H1 (cell line): ENCODE results near the gene POLR3A. TPM values are rescaled to one million over a fixed set of nuclear protein-coding genes. Genes with fewer than 3 reads are reported as not detected.

Source experiments
- CBX8 ChIP-seq: fragments of 300-800, 300-1000 bp; sonication (generic); IDR thresholded peaks from 2 replicates; pipeline ENCODE4 v1.7.1; 2016; ENCODE audit warnings: low read depth, low read length, borderline replicate concordance
- CEBPB ChIP-seq: IDR thresholded peaks from 2 replicates; pipeline ENCODE4 v1.6.1; 2012; ENCODE audit warnings: low read depth, low read length
- CHD1 ChIP-seq: IDR thresholded peaks from 2 replicates; pipeline ENCODE4 v1.6.1; 2012; ENCODE audit warnings: low read depth, low read length, improper control_type of control experiment
- CREB1 ChIP-seq: IDR thresholded peaks from 2 replicates; pipeline ENCODE4 v1.6.1; 2012; ENCODE audit warnings: inconsistent platforms
- CTBP2 ChIP-seq: IDR thresholded peaks from 2 replicates; pipeline ENCODE4 v1.7.0; 2011; ENCODE audit warnings: borderline replicate concordance, mild to moderate bottlenecking, moderate library complexity, mixed read lengths, low read length; ENCODE audit not compliant: insufficient read depth, insufficient read length
- GTF2F1 ChIP-seq: IDR thresholded peaks from 2 replicates; pipeline ENCODE4 v1.6.1; 2012; ENCODE audit warnings: low read depth, low read length, improper control_type of control experiment, borderline replicate concordance
- HDAC2 ChIP-seq, 2 experiments: fragments of 300-600 bp in 1 of 2; sonication (generic) in 1 of 2; IDR thresholded peaks; 2 replicates each; pipeline ENCODE4 v1.6.1; 2011 to 2012; ENCODE audit warnings: low read depth in 2 of 2, low read length in 2 of 2, mild to moderate bottlenecking in 2 of 2, moderate library complexity in 2 of 2, borderline replicate concordance in 1 of 2, inconsistent platforms in 1 of 2
- KDM4A ChIP-seq: IDR thresholded peaks from one replicate; pipeline ENCODE4 v1.7.1; 2012; ENCODE audit warnings: low read depth, mild to moderate bottlenecking, moderate library complexity, low read length, inconsistent platforms; ENCODE audit not compliant: severe bottlenecking
- MAFK ChIP-seq: IDR thresholded peaks from 2 replicates; pipeline ENCODE4 v1.6.1; 2012; ENCODE audit warnings: low read depth, mild to moderate bottlenecking, improper control_type of control experiment, low read length
- NANOG ChIP-seq: IDR thresholded peaks from 2 replicates; pipeline ENCODE4 v1.6.1; 2011; ENCODE audit warnings: low read length, low read depth, mild to moderate bottlenecking, inconsistent platforms; ENCODE audit not compliant: insufficient read depth, poor library complexity, severe bottlenecking
- RBBP5 ChIP-seq: IDR thresholded peaks from 2 replicates; pipeline ENCODE4 v1.7.1; 2012; ENCODE audit warnings: low read depth, mild to moderate bottlenecking, inconsistent platforms, low read length, moderate library complexity, borderline replicate concordance
- RFX5 ChIP-seq: IDR thresholded peaks from 2 replicates; pipeline ENCODE4 v1.6.1; 2011; ENCODE audit warnings: low read depth, low read length, improper control_type of control experiment, borderline replicate concordance
- SAP30 ChIP-seq: fragments of 300-600 bp; sonication (generic); IDR thresholded peaks from 2 replicates; pipeline ENCODE4 v1.7.1; 2012; ENCODE audit warnings: low read length, moderate library complexity, mild to moderate bottlenecking, inconsistent platforms; ENCODE audit not compliant: insufficient read depth, insufficient replicate concordance
- SIX5 ChIP-seq: IDR thresholded peaks from 2 replicates; pipeline ENCODE4 v1.6.1; 2011; ENCODE audit warnings: mild to moderate bottlenecking, low read depth, low read length
- SP1 ChIP-seq: IDR thresholded peaks from 2 replicates; pipeline ENCODE4 v1.6.1; 2011; ENCODE audit warnings: low read depth, low read length
- SP2 ChIP-seq: IDR thresholded peaks from 2 replicates; pipeline ENCODE4 v1.6.1; 2012; ENCODE audit warnings: mild to moderate bottlenecking, low read length, inconsistent platforms
- SRF ChIP-seq: IDR thresholded peaks from 2 replicates; pipeline ENCODE4 v1.6.1; 2011; ENCODE audit warnings: mild to moderate bottlenecking, low read depth, low read length, moderate library complexity
- SUZ12 ChIP-seq: fragments of 200-600 bp; sonication (generic); IDR thresholded peaks from 2 replicates; pipeline ENCODE4 v1.6.1; 2012; ENCODE audit warnings: mild to moderate bottlenecking, inconsistent platforms, low read length, moderate library complexity, mixed read lengths
- TBP ChIP-seq: IDR thresholded peaks from 2 replicates; pipeline ENCODE4 v1.6.1; 2011; ENCODE audit warnings: low read depth, low read length, improper control_type of control experiment
- TCF12 ChIP-seq: IDR thresholded peaks from 2 replicates; pipeline ENCODE4 v1.6.1; 2011; ENCODE audit warnings: low read depth, mild to moderate bottlenecking, low read length
- TEAD4 ChIP-seq: IDR thresholded peaks from 2 replicates; pipeline ENCODE4 v1.6.1; 2012; ENCODE audit warnings: low read depth, low read length, inconsistent platforms, mixed read lengths
- polyA plus RNA-seq, 7 experiments: library from polyadenylated mRNA; depleted of rRNA in 3 of 7; stranded (reverse) in 5 of 7; unstranded in 2 of 7; fragments of >200 nt in 5 of 7; fragments of 200-250 nt in 2 of 7; gene quantifications; 1 replicate in 5 of 7; 2 replicates in 1 of 7; 4 replicates in 1 of 7; pipeline versions ENCODE4 v1.2.1 to v1.2.3, GENCODE V29; 2011 to 2013; ENCODE audit warnings: missing spikeins in 2 of 7, mixed read lengths in 2 of 7
- total RNA-seq: library from RNA; stranded (reverse); fragmentation: NEBNext Ultra II Directional; extraction: Animal tissue kit (Norgen Biotek cat#: 25700); gene quantifications from 2 replicates; pipeline ENCODE4 v1.2.1, GENCODE V29; 2021
- TF ChIP-seq, protein P1 (sequence below): IDR thresholded peaks from 2 replicates; pipeline ENCODE4 v1.6.1; 2012; ENCODE audit warnings: low read length, inconsistent platforms

The POLR3A gene
- total and polyA plus RNA-seq, 2 of the 8 experiments (the other 6 are each of a cell fraction or from before 2014, with no cell fraction given), result 11.3 to 38.6 TPM

DNA sequence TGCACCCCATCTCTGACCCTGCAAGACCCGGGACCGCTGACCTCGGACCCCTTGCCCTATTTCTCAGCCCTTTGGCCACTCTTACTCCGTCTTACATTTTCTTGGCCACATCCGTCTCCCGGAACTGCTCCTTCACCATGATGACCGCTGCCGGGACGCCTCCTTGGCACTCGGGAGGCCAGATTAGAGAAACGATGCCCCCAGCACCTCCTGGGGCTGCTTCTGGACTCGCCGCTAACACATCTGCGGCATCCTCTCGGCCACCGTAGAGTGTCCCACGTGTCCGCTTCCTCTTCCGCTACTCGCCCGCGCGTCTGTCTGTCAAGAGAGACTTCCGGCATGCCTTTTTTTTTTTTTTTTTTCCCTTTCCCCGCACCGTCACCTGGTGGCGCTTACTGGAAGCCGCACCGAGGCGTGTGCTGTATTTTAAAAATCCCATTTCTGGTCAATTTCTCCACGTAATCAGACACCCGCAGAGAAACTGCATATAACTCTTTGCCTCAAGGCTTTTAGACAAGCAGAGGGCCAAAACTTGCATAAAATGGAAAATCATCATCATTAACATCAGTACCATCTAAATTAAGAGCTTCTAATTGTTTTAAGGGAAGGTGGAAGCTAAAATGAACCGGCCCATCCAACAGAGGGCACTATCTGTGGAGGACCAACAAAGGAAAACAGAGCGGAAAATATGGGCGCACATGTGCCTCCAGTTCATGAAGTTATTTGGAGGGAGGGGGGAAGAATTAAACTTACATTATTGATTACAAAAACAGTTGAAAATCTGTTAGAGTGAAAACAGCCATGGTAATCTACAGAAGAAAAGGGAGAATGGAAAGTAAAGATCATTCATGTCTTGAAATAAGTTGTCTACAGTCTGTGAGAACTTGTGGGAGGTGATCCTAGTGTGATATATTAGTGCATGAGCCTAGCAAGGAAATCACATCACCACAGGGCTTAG is at the start of gene POLR3A (continued):
- TF ChIP-seq SP1 (peak; percentile 93), SRF (no peak), KDM4A (peak; percentile 47), MAFK (no peak), CBX8 (no peak), TCF12 (no peak), TBP (peak; percentile 64), CREB1 (peak; percentile 42; the same call in 1 of the 2 replicates), SAP30 (peak; percentile 17), TEAD4 (no peak), CTBP2 (no peak), RFX5 (no peak), SUZ12 (no peak), SIX5 (no peak), NANOG (no peak), CHD1 (no peak), SP2 (peak; percentile 68), GTF2F1 (no peak), RBBP5 (no peak), CEBPB (no peak), HDAC2 (IDR thresholded peaks at IDR 0.05; ENCODE audit: borderline replicate concordance in 1 of 2, low read depth in 2 of 2, low read length in 2 of 2) (peak in 1 of 2 experiments; percentile 86; a peak in 2 of 4 replicates)
- TF ChIP-seq, protein P1, sequence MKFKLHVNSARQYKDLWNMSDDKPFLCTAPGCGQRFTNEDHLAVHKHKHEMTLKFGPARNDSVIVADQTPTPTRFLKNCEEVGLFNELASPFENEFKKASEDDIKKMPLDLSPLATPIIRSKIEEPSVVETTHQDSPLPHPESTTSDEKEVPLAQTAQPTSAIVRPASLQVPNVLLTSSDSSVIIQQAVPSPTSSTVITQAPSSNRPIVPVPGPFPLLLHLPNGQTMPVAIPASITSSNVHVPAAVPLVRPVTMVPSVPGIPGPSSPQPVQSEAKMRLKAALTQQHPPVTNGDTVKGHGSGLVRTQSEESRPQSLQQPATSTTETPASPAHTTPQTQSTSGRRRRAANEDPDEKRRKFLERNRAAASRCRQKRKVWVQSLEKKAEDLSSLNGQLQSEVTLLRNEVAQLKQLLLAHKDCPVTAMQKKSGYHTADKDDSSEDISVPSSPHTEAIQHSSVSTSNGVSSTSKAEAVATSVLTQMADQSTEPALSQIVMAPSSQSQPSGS, result no peak
